ENCODE measurements around the gene FOXP2.

FOXP2 gene

GRCh38 chr7:114468844-114469243 lies 54.2 kb downstream of the FOXP2 start (continued):
- TF ChIP-seq PRDM6 (tag by site-specific recombination; IDR thresholded peaks at IDR 0.05) (no peak), SCRT2 (tag by site-specific recombination; IDR thresholded peaks at IDR 0.05) (no peak), GLI2 (tag by site-specific recombination; IDR thresholded peaks at IDR 0.05; ENCODE audit: borderline replicate concordance, low read depth) (no peak), ZNF529 (tag by site-specific recombination; IDR thresholded peaks at IDR 0.05; ENCODE audit: insufficient replicate concordance) (no peak), ZNF558 (tag by site-specific recombination; IDR thresholded peaks at IDR 0.05) (no peak), MYNN (tag by site-specific recombination; IDR thresholded peaks at IDR 0.05; ENCODE audit: borderline replicate concordance) (no peak)

GRCh38 chr7:114472896-114473512 lies 58.4 kb downstream of the FOXP2 start:
- Histone ChIP-seq H3K9me3 (ENCODE audit: control insufficient read depth, insufficient read depth, low read depth, low read length) (no peaks in the 10 kb centered on the region), H3K4me1 (ENCODE audit: control insufficient read depth, insufficient read depth, low read length) (no peaks in the 10 kb centered on the region), H3K4me3 (ENCODE audit: low read depth, low read length) (no peak overlapping the region), H3K27ac (ENCODE audit: extremely low read depth, low read depth, low read length) (no peak overlapping the region), H3K36me3 (ENCODE audit: control insufficient read depth in 2 of 2, insufficient read depth in 1 of 2, low read length in 2 of 2) (no peaks in the 10 kb centered on the region)
- TF ChIP-seq ZBTB11 (tag by site-specific recombination; conservative IDR thresholded peaks at IDR 0.05; ENCODE audit: low read depth) (no peak), GLIS1 (tag by site-specific recombination; IDR thresholded peaks at IDR 0.05) (no peak), PRDM1 (tag by site-specific recombination; IDR thresholded peaks at IDR 0.05) (no peak), ZNF37A (tag by site-specific recombination; IDR thresholded peaks at IDR 0.05) (no peak), ZNF513 (tag by site-specific recombination; IDR thresholded peaks at IDR 0.05) (no peak), GFI1B (tag by site-specific recombination; IDR thresholded peaks at IDR 0.05) (no peak), ZNF175 (tag by site-specific recombination; IDR thresholded peaks at IDR 0.05) (no peak), CTCF (tag by site-specific recombination; IDR thresholded peaks at IDR 0.05) (no peak), SALL2 (tag by site-specific recombination; IDR thresholded peaks at IDR 0.05; ENCODE audit: borderline replicate concordance) (no peak), ZNF148 (tag by site-specific recombination; IDR thresholded peaks at IDR 0.05; ENCODE audit: borderline replicate concordance) (no peak)
- ChIA-PET POLR2A (no interaction called here), CTCF (no interaction called here)

Data from HEK293 (cell line).